ENCODE data around the gene KIAA1217. TPM values are rescaled to one million over a fixed set of nuclear protein-coding genes. Genes with fewer than 3 reads are reported as not detected.
A peak's percentile ranks its signal among the peaks of the same experiment; 100 is the strongest.

KIAA1217 gene
- total and polyA plus RNA-seq, 2 donors from 2014 or later = 10.4 to 63.8 TPM

- TF ChIP-seq, protein P1, sequence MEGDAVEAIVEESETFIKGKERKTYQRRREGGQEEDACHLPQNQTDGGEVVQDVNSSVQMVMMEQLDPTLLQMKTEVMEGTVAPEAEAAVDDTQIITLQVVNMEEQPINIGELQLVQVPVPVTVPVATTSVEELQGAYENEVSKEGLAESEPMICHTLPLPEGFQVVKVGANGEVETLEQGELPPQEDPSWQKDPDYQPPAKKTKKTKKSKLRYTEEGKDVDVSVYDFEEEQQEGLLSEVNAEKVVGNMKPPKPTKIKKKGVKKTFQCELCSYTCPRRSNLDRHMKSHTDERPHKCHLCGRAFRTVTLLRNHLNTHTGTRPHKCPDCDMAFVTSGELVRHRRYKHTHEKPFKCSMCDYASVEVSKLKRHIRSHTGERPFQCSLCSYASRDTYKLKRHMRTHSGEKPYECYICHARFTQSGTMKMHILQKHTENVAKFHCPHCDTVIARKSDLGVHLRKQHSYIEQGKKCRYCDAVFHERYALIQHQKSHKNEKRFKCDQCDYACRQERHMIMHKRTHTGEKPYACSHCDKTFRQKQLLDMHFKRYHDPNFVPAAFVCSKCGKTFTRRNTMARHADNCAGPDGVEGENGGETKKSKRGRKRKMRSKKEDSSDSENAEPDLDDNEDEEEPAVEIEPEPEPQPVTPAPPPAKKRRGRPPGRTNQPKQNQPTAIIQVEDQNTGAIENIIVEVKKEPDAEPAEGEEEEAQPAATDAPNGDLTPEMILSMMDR (IDR thresholded peaks at IDR 0.05; ENCODE audit: borderline replicate concordance, extremely low read depth, insufficient read depth) = no peak
- H3K4me3 ChIP-seq (ENCODE audit: low read length in 3 of 3) = peak overlapping the region in 2 of 3 donors; percentile 27 to 46
- H3K9me3 ChIP-seq (ENCODE audit: control insufficient read depth in 2 of 3, insufficient read depth in 1 of 3, low read length in 3 of 3) = no peaks in the 10 kb centered on the region
- peak overlapping the region; percentile 18 to 63 for H3K27ac ChIP-seq (ENCODE audit: low read depth in 2 of 2, low read length in 2 of 2)
- no peaks in the 10 kb centered on the region for H3K36me3 ChIP-seq (ENCODE audit: control insufficient read depth in 2 of 3, insufficient read depth in 3 of 3, low read length in 3 of 3)
- no peaks in the 10 kb centered on the region for H3K27me3 ChIP-seq (ENCODE audit: control insufficient read depth, insufficient read depth, low read length)
- FAIRE-seq = no peak
- no peak for DNase-seq
- H3K4me1 ChIP-seq (ENCODE audit: control insufficient read depth in 2 of 3, insufficient read depth in 2 of 3, low read depth in 1 of 3, low read length in 3 of 3) = peaks cover 8 to 30% (median 25%) of the 10 kb centered on the region in 3 donors
- intact Hi-C loops (cut with DNase I) = loop anchor here (10.0 kb wide), 1 partner anchor 154 kb away; no protein-coding TSS in a partner anchor
- H3K9ac ChIP-seq (ENCODE audit: low read length in 3 of 3) = no peak overlapping the region
Measured at GRCh38 chr10:24210501-24210900, 1.6 kb downstream of the KIAA1217 start.

- H3K36me3 ChIP-seq (ENCODE audit: control insufficient read depth in 2 of 3, insufficient read depth in 3 of 3, low read length in 3 of 3) = no peaks in the 10 kb centered on the region
- no peaks in the 10 kb centered on the region for H3K27me3 ChIP-seq (ENCODE audit: control insufficient read depth, insufficient read depth, low read length)
- no peak overlapping the region for H3K9ac ChIP-seq (ENCODE audit: low read length in 3 of 3)
- FAIRE-seq = no peak
- H3K4me3 ChIP-seq (ENCODE audit: low read length in 3 of 3) = no peak overlapping the region
- H3K27ac ChIP-seq (ENCODE audit: low read depth in 2 of 2, low read length in 2 of 2) = no peak overlapping the region
- no peaks in the 10 kb centered on the region for H3K9me3 ChIP-seq (ENCODE audit: control insufficient read depth in 2 of 3, insufficient read depth in 1 of 3, low read length in 3 of 3)
- DNase-seq = peak in 3 of 5 donors; percentile 57 to 62 (median 58)
- TF ChIP-seq, protein P1 (IDR thresholded peaks at IDR 0.05; ENCODE audit: borderline replicate concordance, extremely low read depth, insufficient read depth) = no peak
- intact Hi-C loops (cut with DNase I) = loop anchor here (10.0 kb wide), 1 partner anchor 152 kb away; no protein-coding TSS in a partner anchor
- H3K4me1 ChIP-seq (ENCODE audit: control insufficient read depth in 2 of 3, insufficient read depth in 2 of 3, low read depth in 1 of 3, low read length in 3 of 3) = peaks cover 2 to 17% (median 16%) of the 10 kb centered on the region in 3 donors
Measured at GRCh38 chr10:24213266-24213665, 4.3 kb downstream of the KIAA1217 start.

DNA sequence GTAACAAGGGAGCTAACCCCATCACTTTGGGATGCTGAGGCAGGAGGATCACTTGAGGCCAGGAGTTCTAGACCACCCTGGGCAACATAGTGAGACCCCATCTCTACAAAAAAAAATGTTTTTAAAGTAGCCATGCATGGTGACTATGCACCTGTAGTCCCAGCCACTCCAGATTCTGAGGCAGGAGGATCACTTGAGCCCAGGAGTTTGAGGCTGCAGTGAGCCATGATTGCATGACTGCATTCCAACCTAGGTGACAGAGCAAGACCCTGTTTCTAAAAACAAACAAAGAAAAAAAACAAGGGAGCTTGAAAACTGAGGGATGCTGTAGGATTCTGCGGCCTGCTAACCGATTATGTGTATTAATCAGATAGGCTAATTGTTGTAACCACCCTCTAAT, 4.9 kb downstream of the KIAA1217 start:
- TF ChIP-seq, protein P1 (IDR thresholded peaks at IDR 0.05; ENCODE audit: borderline replicate concordance, extremely low read depth, insufficient read depth) = no peak
- Histone ChIP-seq H3K9ac (ENCODE audit: low read length in 3 of 3) (no peak overlapping the region), H3K4me1 (ENCODE audit: control insufficient read depth in 2 of 3, insufficient read depth in 2 of 3, low read depth in 1 of 3, low read length in 3 of 3) (peaks cover 2 to 17% (median 16%) of the 10 kb centered on the region in 3 donors), H3K9me3 (ENCODE audit: control insufficient read depth in 2 of 3, insufficient read depth in 1 of 3, low read length in 3 of 3) (no peaks in the 10 kb centered on the region), H3K4me3 (ENCODE audit: low read length in 3 of 3) (no peak overlapping the region), H3K27ac (ENCODE audit: low read depth in 2 of 2, low read length in 2 of 2) (no peak overlapping the region), H3K36me3 (ENCODE audit: control insufficient read depth in 2 of 3, insufficient read depth in 3 of 3, low read length in 3 of 3) (no peaks in the 10 kb centered on the region), H3K27me3 (ENCODE audit: control insufficient read depth, insufficient read depth, low read length) (no peaks in the 10 kb centered on the region)
- DNase-seq (no peak), FAIRE-seq (no peak)
- intact Hi-C loops (cut with DNase I) = loop anchor here (10.0 kb wide), 1 partner anchor 151 kb away; no protein-coding TSS in a partner anchor

Data from kidney (tissue), 14 donors.